MCF 10A (cell line): ENCODE results near the gene ARHGAP24. TPM values are rescaled to one million over a fixed set of nuclear protein-coding genes. Genes with fewer than 3 reads are reported as not detected.
A peak's percentile ranks its signal among the peaks of the same experiment; 100 is the strongest.

Experiments
- BruUV-seq: library from RNA; stranded (reverse); fragments of 400-500 nt; replicated peaks from 2 replicates; lab custom pipeline; 2021; lab: Mats Ljungman, UMichigan
- CTCF ChIA-PET: fragments of 300-600 bp; sonication (Branson Sonifier 250); formaldehyde crosslinking; extraction: SDS; loops from one replicate; lab custom pipeline; 2021; ENCODE audit warnings: antibody characterized with exemption, inconsistent platforms; lab: Yijun Ruan, JAX
- POLR2A ChIA-PET: fragments of 300-600, 350-650 bp; sonication (Branson Sonifier 250); formaldehyde crosslinking; extraction: SDS; loops from one replicate; lab custom pipeline; 2020; ENCODE audit warnings: antibody characterized with exemption, inconsistent platforms; lab: Yijun Ruan, JAX
- DNase-seq: peaks from one replicate; pipeline ENCODE4 v3.0.0-alpha.2; 2018; ENCODE audit not compliant: unreplicated experiment
- H3K27ac Mint-ChIP-seq: one replicate; pipeline ENCODE4 v1.8.0; 2022; ENCODE audit warnings: mild to moderate bottlenecking, low read depth, mixed read lengths; ENCODE audit not compliant: unreplicated experiment
- H3K27me3 Mint-ChIP-seq: one replicate; pipeline ENCODE4 v1.8.0; 2022; ENCODE audit warnings: mixed read lengths; ENCODE audit not compliant: insufficient read depth, unreplicated experiment
- H3K36me3 Mint-ChIP-seq: one replicate; pipeline ENCODE4 v1.8.0; 2022; ENCODE audit warnings: mild to moderate bottlenecking, moderate library complexity, mixed read lengths; ENCODE audit not compliant: insufficient read depth, unreplicated experiment
- H3K4me1 Mint-ChIP-seq: one replicate; pipeline ENCODE4 v1.8.0; 2022; ENCODE audit warnings: mixed read lengths; ENCODE audit not compliant: insufficient read depth, unreplicated experiment
- H3K4me3 Mint-ChIP-seq: one replicate; pipeline ENCODE4 v1.8.0; 2022; ENCODE audit warnings: mild to moderate bottlenecking, moderate library complexity, mixed read lengths; ENCODE audit not compliant: unreplicated experiment
- H3K9me3 Mint-ChIP-seq: one replicate; pipeline ENCODE4 v1.8.0; 2022; ENCODE audit warnings: mixed read lengths; ENCODE audit not compliant: unreplicated experiment
- intact Hi-C: fragments of 100-400 bp; cut with micrococcal nuclease; formaldehyde crosslinking; loops from 2 replicates; pipeline ENCODE4 v1.14.1; 2022
- total RNA-seq: library from RNA; stranded (reverse); gene quantifications from 2 replicates; pipeline ENCODE4 v1.2.3, GENCODE V29; 2022
- TF ChIP-seq, protein P1 (sequence below): fragments of 200-600 bp; IDR thresholded peaks from one replicate; pipeline ENCODE4 v1.8.0; 2022; ENCODE audit warnings: antibody characterized with exemption, mild to moderate bottlenecking; ENCODE audit not compliant: unreplicated experiment

Gene ARHGAP24
- total RNA-seq, 1 experiment from 2014 or later: 2.6 TPM

GRCh38 chr4:85784348-85784747 is 309.4 kb downstream of the ARHGAP24 start:
- no TSS peak for BruUV-seq
- Mint-ChIP-seq H3K36me3 (no peaks in the 10 kb centered on the region), H3K27me3 (no peaks in the 10 kb centered on the region), H3K4me1 (peaks cover 21% of the 10 kb centered on the region), H3K27ac (no peak overlapping the region), H3K4me3 (no peak overlapping the region), H3K9me3 (peaks cover 6% of the 10 kb centered on the region)
- ChIA-PET CTCF (interaction anchor here (0.7 kb wide), 1 partner anchor 700 kb away, joined by 3 read pairs; no protein-coding TSS in a partner anchor), POLR2A (no interaction called here)
- DNase-seq: no peak
- TF ChIP-seq, protein P1, sequence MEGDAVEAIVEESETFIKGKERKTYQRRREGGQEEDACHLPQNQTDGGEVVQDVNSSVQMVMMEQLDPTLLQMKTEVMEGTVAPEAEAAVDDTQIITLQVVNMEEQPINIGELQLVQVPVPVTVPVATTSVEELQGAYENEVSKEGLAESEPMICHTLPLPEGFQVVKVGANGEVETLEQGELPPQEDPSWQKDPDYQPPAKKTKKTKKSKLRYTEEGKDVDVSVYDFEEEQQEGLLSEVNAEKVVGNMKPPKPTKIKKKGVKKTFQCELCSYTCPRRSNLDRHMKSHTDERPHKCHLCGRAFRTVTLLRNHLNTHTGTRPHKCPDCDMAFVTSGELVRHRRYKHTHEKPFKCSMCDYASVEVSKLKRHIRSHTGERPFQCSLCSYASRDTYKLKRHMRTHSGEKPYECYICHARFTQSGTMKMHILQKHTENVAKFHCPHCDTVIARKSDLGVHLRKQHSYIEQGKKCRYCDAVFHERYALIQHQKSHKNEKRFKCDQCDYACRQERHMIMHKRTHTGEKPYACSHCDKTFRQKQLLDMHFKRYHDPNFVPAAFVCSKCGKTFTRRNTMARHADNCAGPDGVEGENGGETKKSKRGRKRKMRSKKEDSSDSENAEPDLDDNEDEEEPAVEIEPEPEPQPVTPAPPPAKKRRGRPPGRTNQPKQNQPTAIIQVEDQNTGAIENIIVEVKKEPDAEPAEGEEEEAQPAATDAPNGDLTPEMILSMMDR: no peak
- intact Hi-C loops: no loop called here

DNA sequence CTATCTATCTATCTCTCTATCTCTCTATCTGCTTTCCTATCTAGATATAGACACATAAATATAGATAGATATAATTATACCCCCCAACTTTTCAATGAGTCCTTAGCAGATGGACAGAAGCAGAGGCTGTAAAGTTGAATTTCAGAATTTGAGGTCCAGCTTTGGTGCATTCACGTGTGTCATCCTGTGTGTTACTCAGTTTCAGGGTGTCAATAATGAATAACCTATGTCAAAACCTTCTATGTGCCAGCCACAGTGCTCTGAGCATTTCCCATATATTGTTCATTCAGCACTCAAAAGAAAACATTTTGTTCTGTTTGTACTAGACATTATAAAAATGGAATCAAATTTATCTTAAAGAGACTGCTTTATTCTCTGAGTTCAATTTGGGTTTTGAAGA is 310.0 kb downstream of the ARHGAP24 start:
- no peak for DNase-seq
- BruUV-seq: no TSS peak
- TF ChIP-seq, protein P1: no peak
- ChIA-PET CTCF (no interaction called here), POLR2A (no interaction called here)
- no peaks in the 10 kb centered on the region for H3K36me3 Mint-ChIP-seq
- no peak overlapping the region for H3K27ac Mint-ChIP-seq
- intact Hi-C loops: no loop called here
- H3K9me3 Mint-ChIP-seq: peaks cover 6% of the 10 kb centered on the region
- no peak overlapping the region for H3K4me3 Mint-ChIP-seq
- peaks cover 21% of the 10 kb centered on the region for H3K4me1 Mint-ChIP-seq
- H3K27me3 Mint-ChIP-seq: no peaks in the 10 kb centered on the region

GRCh38 chr4:85787133-85787532 is 312.2 kb downstream of the ARHGAP24 start:
- intact Hi-C loops: no loop called here
- peak; percentile 72 for DNase-seq
- Mint-ChIP-seq H3K4me1 (peaks cover 21% of the 10 kb centered on the region), H3K36me3 (no peaks in the 10 kb centered on the region), H3K4me3 (no peak overlapping the region), H3K27ac (peak overlapping the region; percentile 21), H3K27me3 (no peaks in the 10 kb centered on the region), H3K9me3 (peaks cover 6% of the 10 kb centered on the region)
- no TSS peak for BruUV-seq
- ChIA-PET POLR2A (interaction anchor here (0.5 to 2.2 kb wide), 4 partner anchors 9 to 262 kb away, joined by 3 to 13 read pairs (median 8); no protein-coding TSS in a partner anchor), CTCF (interaction anchor here (0.7 to 3.5 kb wide), 6 partner anchors 10 to 638 kb away, joined by 3 to 36 read pairs (median 3); no protein-coding TSS in a partner anchor)
- TF ChIP-seq, protein P1: no peak

GRCh38 chr4:85788604-85789003 is 313.7 kb downstream of the ARHGAP24 start:
- intact Hi-C loops: no loop called here
- Mint-ChIP-seq H3K27me3 (no peaks in the 10 kb centered on the region), H3K4me1 (peaks cover 26% of the 10 kb centered on the region), H3K9me3 (peaks cover 6% of the 10 kb centered on the region), H3K27ac (no peak overlapping the region), H3K4me3 (no peak overlapping the region), H3K36me3 (no peaks in the 10 kb centered on the region)
- ChIA-PET POLR2A (interaction anchor here (2.1 kb wide), 1 partner anchor 8 kb away, joined by 11 read pairs; no protein-coding TSS in a partner anchor), CTCF (interaction anchor here (0.6 to 3.5 kb wide), 6 partner anchors 9 to 254 kb away, joined by 3 to 36 read pairs (median 4); no protein-coding TSS in a partner anchor)
- BruUV-seq: no TSS peak
- TF ChIP-seq, protein P1: no peak
- no peak for DNase-seq
